IgD-negative memory B cell (primary cell): ENCODE measurements around the gene GRM7. TPM values are rescaled to one million over a fixed set of nuclear protein-coding genes. Genes with fewer than 3 reads are reported as not detected.

Source experiments
- H3K27ac Mint-ChIP-seq, 3 donors: one replicate each; pipeline ENCODE4 v1.8.0; 2020 to 2022; ENCODE audit warnings: mild to moderate bottlenecking in 3 of 3, mixed read lengths in 3 of 3, moderate library complexity in 1 of 3
- H3K27me3 Mint-ChIP-seq: one replicate; pipeline ENCODE4 v1.8.0; 2021; ENCODE audit warnings: mixed read lengths
- H3K36me3 Mint-ChIP-seq: one replicate; pipeline ENCODE4 v1.8.0; 2020; ENCODE audit warnings: mild to moderate bottlenecking, mixed read lengths
- H3K4me1 Mint-ChIP-seq, 3 donors: one replicate each; pipeline ENCODE4 v1.8.0; 2020 to 2022; ENCODE audit warnings: mixed read lengths in 3 of 3, mild to moderate bottlenecking in 1 of 3
- H3K4me3 Mint-ChIP-seq, 4 donors: one replicate each; pipeline ENCODE4 v1.8.0; 2020 to 2022; ENCODE audit warnings: mild to moderate bottlenecking in 4 of 4, mixed read lengths in 4 of 4, moderate library complexity in 3 of 4
- H3K9me3 Mint-ChIP-seq, 3 donors: one replicate each; pipeline ENCODE4 v1.8.0; 2020 to 2021; ENCODE audit warnings: mixed read lengths in 3 of 3, mild to moderate bottlenecking in 1 of 3
- polyA plus RNA-seq: library from polyadenylated mRNA; unstranded; fragments of 300-500 nt; fragmentation: Illumina TruSeq; gene quantifications from one replicate; pipeline ENCODE4 v1.2.3, GENCODE V29; 2021

The GRM7 gene
- polyA plus RNA-seq, 1 donor from 2014 or later, result not detected

DNA sequence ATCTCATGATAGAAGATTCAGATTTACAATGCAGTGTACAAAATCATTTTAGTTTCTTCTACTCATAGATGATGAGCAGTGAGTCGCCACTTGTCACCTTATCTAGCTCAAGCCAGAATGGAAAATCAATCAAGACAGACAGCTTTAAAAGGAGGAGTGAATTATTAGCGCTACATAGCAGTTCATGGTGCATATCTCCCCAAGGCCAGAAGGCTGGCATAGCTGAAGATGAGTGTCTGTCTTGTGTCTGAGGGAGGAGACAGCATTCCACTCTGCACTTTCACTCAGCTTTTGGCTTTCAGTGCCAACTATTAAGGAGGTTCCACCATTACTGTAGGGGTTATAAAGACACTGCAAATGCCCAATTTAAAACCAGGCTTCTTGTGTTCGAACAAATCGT is 836.6 kb downstream of the GRM7 start:
- Mint-ChIP-seq H3K4me3 (no peak overlapping the region), H3K4me1 (peaks cover 0 to 3% (median 0%) of the 10 kb centered on the region in 3 donors), H3K27ac (no peak overlapping the region), H3K36me3 (no peaks in the 10 kb centered on the region), H3K27me3 (no peaks in the 10 kb centered on the region), H3K9me3 (peaks cover 0 to 3% (median 0%) of the 10 kb centered on the region in 3 donors)

DNA sequence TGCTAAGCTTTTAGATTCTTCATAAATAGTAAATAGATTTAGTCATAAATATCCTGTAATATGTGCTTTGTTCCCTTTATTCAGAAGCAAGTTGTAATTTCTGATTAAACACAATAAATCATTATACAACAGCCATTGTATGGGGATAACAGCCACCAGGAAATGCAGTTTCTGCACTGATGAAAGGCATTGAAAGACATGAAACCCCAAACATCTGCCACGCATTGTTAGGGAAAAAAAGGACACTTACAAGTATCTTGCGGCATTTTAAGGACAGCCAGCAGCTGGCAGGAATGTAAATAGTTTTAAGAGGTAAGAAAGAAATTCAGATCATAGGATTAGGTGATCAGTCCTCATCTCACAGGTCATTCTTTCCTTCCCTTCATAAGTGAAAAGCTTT is 839.6 kb downstream of the GRM7 start:
- Mint-ChIP-seq H3K4me1 (no peaks in the 10 kb centered on the region), H3K9me3 (peaks cover 0 to 3% (median 2%) of the 10 kb centered on the region in 3 donors), H3K4me3 (no peak overlapping the region), H3K27ac (no peak overlapping the region), H3K36me3 (no peaks in the 10 kb centered on the region), H3K27me3 (no peaks in the 10 kb centered on the region)

DNA sequence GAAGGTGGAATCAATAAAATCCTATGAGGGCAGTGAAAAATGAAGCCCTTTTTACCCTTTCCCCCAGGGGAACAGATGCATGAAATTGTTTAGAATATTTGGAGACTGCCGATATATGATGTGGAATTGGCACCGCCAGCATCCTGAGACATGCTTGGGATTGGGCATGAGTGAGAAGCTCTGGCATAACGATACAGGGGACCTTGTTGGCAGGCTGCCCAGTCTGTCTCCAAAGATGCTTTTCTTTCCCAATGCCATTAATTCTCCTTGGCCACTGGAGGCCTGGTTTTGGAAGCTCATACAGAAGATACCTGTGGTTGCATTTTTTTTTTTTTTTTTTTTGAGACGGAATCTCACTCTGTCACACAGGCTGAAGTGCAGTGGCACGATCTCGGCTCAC is 840.1 kb downstream of the GRM7 start:
- H3K4me3 Mint-ChIP-seq, result no peak overlapping the region
- no peaks in the 10 kb centered on the region for H3K4me1 Mint-ChIP-seq
- no peaks in the 10 kb centered on the region for H3K27me3 Mint-ChIP-seq
- no peaks in the 10 kb centered on the region for H3K36me3 Mint-ChIP-seq
- H3K27ac Mint-ChIP-seq, result no peak overlapping the region
- H3K9me3 Mint-ChIP-seq, result peaks cover 0 to 3% (median 2%) of the 10 kb centered on the region in 3 donors

DNA sequence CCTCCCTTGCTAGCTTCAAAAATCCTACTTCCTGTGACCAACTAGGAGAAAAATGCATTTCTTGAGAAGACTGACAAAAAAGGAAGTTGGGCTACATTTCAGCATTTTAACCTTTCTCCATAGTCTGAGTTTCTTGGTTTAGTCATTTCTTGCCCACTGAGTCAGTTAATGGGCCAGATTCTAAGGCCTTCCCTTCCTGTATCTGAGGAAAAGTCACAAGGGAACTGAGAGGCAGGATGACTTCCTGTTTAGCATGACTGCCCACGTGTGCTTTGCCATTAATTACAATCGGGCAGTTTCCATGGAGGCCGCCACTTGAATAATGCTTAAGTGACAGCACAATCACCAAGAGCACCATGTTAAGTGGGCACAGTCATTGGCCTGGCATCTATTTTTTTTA is 846.3 kb downstream of the GRM7 start:
- peaks cover 0 to 4% (median 0%) of the 10 kb centered on the region in 3 donors for H3K9me3 Mint-ChIP-seq
- H3K4me3 Mint-ChIP-seq, result no peak overlapping the region
- H3K36me3 Mint-ChIP-seq, result no peaks in the 10 kb centered on the region
- no peak overlapping the region for H3K27ac Mint-ChIP-seq
- no peaks in the 10 kb centered on the region for H3K27me3 Mint-ChIP-seq
- H3K4me1 Mint-ChIP-seq, result no peaks in the 10 kb centered on the region

DNA sequence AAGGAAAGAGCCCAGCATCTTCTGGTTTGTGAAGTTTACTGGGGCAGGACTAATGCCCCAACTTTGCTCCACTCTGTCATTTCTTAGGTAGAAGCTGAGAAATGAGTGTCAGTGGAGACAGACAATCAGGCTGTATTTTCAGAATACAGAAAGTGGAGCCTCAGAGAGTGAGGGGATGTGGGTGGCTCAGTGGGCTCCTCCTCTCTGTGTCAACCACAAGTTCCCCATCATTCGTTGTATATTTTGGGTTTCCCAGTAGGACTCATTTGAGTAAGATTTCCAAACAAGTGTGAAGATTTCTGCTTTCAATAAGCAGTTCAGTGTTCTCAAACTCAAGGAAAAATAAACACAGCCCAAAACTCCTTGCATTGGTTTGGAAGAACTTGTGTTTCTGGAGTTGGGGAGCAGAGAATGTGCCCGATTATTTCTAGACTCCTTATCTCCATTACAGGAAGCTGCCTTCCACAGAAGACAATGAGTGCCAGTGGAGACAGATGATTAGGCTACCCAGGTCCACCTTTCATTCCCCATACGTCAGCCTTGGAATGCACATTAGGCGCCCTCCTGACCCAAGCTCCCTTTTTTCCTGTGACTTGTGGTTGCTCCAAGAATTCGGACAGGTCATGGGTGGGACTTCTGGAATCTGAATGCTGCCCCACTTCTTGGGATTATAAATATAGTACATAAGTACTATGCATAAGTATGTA is 848.6 kb downstream of the GRM7 start:
- Mint-ChIP-seq H3K36me3 (no peaks in the 10 kb centered on the region), H3K4me1 (no peaks in the 10 kb centered on the region), H3K9me3 (peaks cover 0 to 2% (median 0%) of the 10 kb centered on the region in 3 donors), H3K27ac (no peak overlapping the region), H3K4me3 (no peak overlapping the region), H3K27me3 (no peaks in the 10 kb centered on the region)

DNA sequence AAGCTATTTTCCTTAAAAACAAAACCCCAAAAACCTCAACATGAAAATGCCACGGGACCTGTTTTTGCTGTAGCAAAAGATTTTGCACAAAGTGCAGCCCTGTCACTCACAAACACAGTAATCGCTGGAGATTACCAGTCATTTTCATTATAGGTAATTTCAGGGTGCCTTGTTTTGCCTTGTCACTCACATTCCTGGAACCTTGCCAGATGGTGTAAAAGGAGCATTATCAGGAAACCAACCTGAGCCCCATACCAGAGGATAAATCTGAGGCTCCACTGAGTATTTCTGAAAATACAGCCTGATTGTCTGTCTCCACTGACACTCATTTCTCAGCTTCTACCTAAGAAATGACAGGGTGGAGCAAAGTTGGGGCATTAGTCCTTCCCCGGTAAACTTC is 849.4 kb downstream of the GRM7 start:
- Mint-ChIP-seq H3K9me3 (peaks cover 0 to 2% (median 0%) of the 10 kb centered on the region in 3 donors), H3K27ac (no peak overlapping the region)

DNA sequence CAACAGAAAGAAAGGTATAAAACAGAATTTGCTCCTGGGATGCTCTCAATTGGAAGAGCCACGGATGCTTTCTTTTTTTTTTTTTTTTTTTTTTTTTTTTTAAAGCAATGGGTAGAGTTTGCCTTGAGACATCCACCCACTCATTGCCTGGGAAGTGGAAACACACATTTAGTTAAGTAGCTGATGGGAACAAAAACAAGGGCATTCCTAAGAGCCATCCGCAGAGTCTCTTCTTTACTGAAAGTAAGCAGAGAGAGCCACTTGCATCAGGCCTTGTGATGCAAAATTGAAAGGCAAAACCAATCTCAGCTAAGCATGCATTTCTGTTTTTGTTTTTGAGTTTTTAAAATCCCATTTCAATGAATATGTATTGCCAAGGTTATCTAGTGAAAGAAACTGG is 852.8 kb downstream of the GRM7 start:
- H3K27me3 Mint-ChIP-seq, result no peaks in the 10 kb centered on the region
- H3K36me3 Mint-ChIP-seq, result no peaks in the 10 kb centered on the region
- H3K9me3 Mint-ChIP-seq, result peaks cover 0 to 2% (median 0%) of the 10 kb centered on the region in 3 donors
- H3K4me3 Mint-ChIP-seq, result no peak overlapping the region
- no peaks in the 10 kb centered on the region for H3K4me1 Mint-ChIP-seq
- H3K27ac Mint-ChIP-seq, result no peak overlapping the region

More for the DNA sequence above, 849.4 kb downstream of the GRM7 start:
- Mint-ChIP-seq H3K27me3 (no peaks in the 10 kb centered on the region), H3K36me3 (no peaks in the 10 kb centered on the region), H3K4me3 (no peak overlapping the region), H3K4me1 (no peaks in the 10 kb centered on the region)

DNA sequence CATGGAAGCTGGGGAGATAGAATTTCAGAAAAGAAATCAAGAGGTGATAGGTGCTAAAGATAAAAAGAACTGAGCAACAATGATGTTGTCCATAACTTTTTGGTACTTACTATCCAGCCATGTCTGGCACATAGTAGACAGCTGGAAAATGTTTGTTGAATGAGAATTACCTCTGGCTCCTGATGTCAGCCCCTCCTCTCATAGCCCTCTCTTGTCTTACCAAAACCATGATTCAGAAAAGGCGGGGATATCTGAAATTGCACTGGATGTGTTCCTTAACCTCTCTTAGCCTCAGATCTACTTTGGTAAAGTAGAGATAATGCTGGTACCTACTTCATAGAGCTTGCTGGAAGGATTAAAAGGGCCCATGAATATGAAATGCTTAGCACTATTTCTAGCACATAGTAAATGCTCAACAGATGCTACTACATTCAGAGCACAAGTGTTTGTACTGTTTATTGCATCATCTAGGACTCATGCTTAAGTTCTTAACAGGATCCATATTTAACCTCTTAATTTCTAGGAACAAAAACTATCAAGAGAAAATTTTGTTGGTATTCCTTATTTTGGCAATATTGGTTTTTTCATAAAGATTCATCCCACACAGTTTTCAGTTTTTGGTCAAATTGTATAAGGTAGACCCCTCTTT is 859.9 kb downstream of the GRM7 start:
- Mint-ChIP-seq H3K4me1 (no peaks in the 10 kb centered on the region), H3K9me3 (peaks cover 0 to 5% (median 2%) of the 10 kb centered on the region in 3 donors), H3K27ac (no peak overlapping the region), H3K4me3 (no peak overlapping the region), H3K27me3 (no peaks in the 10 kb centered on the region), H3K36me3 (no peaks in the 10 kb centered on the region)

DNA sequence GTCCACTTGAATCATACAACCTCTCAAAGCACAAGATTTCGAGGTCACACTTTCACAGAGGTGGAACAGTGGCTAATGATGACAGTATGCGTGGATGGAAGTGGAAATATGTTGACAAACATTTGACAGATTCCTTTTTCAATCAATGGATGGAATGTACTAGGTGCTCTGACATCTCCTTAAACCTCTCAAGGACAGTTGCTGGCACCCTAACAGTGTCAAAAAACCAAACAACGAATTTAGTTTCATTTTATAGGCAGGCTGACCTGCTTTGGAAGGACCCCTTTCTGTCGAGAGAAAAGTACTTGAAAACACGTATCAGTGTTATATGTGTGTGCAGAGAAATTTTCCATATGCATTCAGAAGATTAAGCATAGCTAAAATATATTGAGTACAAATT is 861.0 kb downstream of the GRM7 start:
- Mint-ChIP-seq H3K36me3 (no peaks in the 10 kb centered on the region), H3K4me3 (no peak overlapping the region), H3K9me3 (peaks cover 0 to 5% (median 2%) of the 10 kb centered on the region in 3 donors), H3K27me3 (no peaks in the 10 kb centered on the region), H3K4me1 (no peaks in the 10 kb centered on the region), H3K27ac (no peak overlapping the region)

DNA sequence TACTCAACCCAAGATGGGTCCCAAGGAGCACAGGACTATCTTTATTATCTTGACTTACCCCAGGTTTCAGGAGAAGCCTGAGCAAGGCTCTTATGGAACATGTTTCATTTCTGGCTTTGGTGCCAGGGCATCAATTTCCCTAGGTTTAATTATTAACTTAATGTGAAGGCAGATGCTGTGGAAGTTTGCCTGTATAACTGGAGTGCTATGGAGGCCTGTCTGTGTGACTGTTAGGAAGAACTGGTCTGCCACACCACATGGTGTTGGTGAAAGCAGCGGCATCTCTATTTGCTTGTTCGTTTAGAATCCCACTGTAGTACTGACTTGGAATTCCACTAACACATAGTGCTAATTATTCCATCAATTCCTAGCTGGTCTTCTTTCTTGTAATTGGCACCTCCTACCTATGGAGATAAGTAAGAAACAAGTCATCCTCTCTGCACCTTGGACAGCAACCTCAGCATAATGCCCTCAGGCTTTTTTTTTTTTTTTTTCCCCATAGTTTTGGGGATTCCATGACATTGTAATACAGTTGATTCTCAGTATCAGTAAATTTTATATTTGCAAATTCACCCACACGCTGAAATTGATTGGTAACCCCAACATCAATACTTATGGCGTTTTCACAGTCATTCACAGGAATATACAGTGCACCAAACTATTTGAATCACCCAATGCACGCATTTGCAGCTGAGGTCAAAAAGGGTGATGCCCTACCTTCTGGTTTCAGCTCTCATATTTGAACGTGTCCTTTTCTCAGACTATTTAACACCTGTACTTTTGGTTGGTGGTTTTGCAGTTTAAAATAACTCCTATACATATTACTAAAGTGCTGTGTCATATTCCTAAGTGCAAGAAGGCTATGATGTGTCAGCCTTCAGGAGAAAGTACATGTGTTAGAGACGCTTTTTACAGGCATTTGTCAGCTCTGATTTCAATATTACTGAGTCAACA is 867.9 kb downstream of the GRM7 start:
- H3K4me1 Mint-ChIP-seq, result peaks cover 0 to 4% (median 0%) of the 10 kb centered on the region in 3 donors
- H3K9me3 Mint-ChIP-seq, result peaks cover 0 to 9% (median 2%) of the 10 kb centered on the region in 3 donors
- no peaks in the 10 kb centered on the region for H3K27me3 Mint-ChIP-seq
- H3K36me3 Mint-ChIP-seq, result no peaks in the 10 kb centered on the region
- H3K4me3 Mint-ChIP-seq, result no peak overlapping the region
- H3K27ac Mint-ChIP-seq, result no peak overlapping the region

DNA sequence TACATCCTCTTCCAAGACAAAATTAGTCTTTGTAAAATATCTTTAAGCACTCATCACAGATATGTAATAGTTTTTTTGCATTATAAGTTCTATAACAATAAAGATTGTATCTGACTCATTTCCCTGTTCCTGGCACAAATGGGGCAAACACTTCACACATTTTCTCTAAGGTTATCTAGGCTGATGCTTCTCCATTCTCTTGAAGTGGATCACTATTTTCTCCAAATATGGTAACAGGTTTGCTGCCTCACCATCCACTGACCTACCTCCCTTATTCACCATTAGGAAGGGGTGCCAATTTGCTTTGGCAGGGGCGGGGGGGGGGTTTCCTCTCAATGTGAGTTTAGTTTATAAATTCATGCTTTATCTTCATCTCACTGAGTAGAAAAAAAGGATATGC is 873.0 kb downstream of the GRM7 start:
- H3K4me3 Mint-ChIP-seq, result no peak overlapping the region
- no peak overlapping the region for H3K27ac Mint-ChIP-seq
- no peaks in the 10 kb centered on the region for H3K36me3 Mint-ChIP-seq
- H3K4me1 Mint-ChIP-seq, result peaks cover 0 to 4% (median 0%) of the 10 kb centered on the region in 3 donors
- H3K27me3 Mint-ChIP-seq, result no peaks in the 10 kb centered on the region
- H3K9me3 Mint-ChIP-seq, result peaks cover 0 to 4% (median 4%) of the 10 kb centered on the region in 3 donors

DNA sequence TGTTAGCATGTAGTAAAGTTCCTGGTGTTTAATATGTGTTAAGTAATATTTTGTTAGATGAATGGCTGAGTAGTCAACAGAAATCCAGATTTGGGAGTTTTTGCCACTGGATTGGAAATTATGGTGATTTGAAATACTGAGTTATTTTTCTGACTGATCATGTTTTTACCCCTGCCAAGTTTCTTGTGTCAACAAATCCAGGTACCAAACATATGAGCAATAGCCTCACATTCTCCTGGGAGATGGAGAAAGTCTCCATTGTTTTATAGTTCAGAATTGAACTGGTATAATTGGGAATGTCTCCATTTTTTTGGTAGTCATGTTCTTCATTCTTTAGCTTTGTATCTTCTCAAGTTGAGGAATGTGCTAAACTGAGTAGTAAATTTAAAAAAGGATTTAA is 873.5 kb downstream of the GRM7 start:
- H3K9me3 Mint-ChIP-seq, result peaks cover 0 to 4% (median 4%) of the 10 kb centered on the region in 3 donors
- H3K36me3 Mint-ChIP-seq, result no peaks in the 10 kb centered on the region
- no peaks in the 10 kb centered on the region for H3K27me3 Mint-ChIP-seq
- peaks cover 0 to 4% (median 0%) of the 10 kb centered on the region in 3 donors for H3K4me1 Mint-ChIP-seq
- H3K27ac Mint-ChIP-seq, result no peak overlapping the region
- H3K4me3 Mint-ChIP-seq, result no peak overlapping the region

DNA sequence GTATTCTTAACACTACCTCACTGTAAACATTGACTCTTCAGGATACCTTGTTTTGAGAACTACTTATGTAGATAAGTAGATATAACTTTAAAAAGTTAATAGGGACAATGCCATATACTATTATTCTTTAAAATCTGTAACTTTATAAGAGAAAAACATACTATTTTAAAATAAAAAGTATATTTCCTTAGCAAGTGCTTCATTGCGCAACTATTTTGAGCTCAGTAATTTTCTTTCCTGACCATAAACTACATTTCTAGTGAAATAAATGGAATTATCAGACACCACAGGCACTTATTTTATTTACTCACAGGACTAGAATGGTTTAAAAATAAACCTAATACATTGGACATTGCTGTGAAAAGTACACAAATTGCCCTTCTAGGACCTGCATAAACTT is 876.3 kb downstream of the GRM7 start:
- no peak overlapping the region for H3K4me3 Mint-ChIP-seq

DNA sequence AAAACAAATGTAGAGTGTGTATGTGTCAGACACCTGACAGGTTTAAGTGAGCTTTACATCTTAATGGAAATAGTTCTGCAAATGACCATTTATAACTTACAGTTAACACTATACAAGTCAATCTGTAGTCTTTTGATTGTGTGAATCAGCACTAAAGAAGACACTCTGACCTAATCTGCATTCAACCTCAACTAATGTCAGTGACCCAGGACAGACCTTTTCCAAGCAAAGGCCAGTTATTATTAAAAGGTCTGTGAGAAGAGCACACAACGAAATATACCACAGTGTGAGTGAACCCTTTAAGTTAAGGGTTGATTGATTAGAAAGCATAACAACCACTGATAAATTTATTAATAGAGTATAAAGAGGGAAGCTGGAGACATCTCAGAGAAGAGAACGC is 878.8 kb downstream of the GRM7 start:
- no peak overlapping the region for H3K4me3 Mint-ChIP-seq
- H3K27me3 Mint-ChIP-seq, result no peaks in the 10 kb centered on the region
- no peak overlapping the region for H3K27ac Mint-ChIP-seq
- H3K36me3 Mint-ChIP-seq, result no peaks in the 10 kb centered on the region
- H3K9me3 Mint-ChIP-seq, result peaks cover 1 to 4% (median 2%) of the 10 kb centered on the region in 3 donors
- H3K4me1 Mint-ChIP-seq, result no peaks in the 10 kb centered on the region

More for the DNA sequence above, 876.3 kb downstream of the GRM7 start:
- Mint-ChIP-seq H3K27me3 (no peaks in the 10 kb centered on the region), H3K9me3 (peaks cover 1 to 4% (median 3%) of the 10 kb centered on the region in 3 donors), H3K27ac (no peak overlapping the region), H3K4me1 (peaks cover 0 to 2% (median 0%) of the 10 kb centered on the region in 3 donors), H3K36me3 (no peaks in the 10 kb centered on the region)

DNA sequence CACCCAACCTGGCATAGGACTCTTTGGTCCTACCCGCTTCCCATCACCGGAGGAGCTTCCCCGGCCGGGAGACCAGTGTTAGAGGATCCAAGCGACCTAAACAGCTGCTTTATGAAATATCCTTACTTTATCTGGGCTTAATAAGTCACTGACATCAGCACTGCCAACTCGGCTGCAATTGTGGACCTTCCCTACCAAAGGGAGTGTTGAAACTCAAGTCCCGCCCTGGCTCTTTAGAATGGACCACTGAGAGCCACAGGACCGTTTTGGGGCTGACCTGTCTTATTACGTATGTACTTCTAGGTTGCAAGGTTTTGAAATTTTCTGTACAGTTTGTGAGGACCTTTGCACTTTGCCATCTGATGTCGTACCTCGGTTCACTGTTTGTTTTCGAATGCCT is 879.5 kb downstream of the GRM7 start:
- peaks cover 1 to 6% (median 2%) of the 10 kb centered on the region in 3 donors for H3K9me3 Mint-ChIP-seq
- H3K27ac Mint-ChIP-seq, result no peak overlapping the region
- no peaks in the 10 kb centered on the region for H3K36me3 Mint-ChIP-seq
- H3K4me3 Mint-ChIP-seq, result no peak overlapping the region
- no peaks in the 10 kb centered on the region for H3K27me3 Mint-ChIP-seq
- no peaks in the 10 kb centered on the region for H3K4me1 Mint-ChIP-seq
